Gastrocnemius medialis (tissue), 4 donors: Measurements from ENCODE around the gene TMEM108. TPM values are rescaled to one million over a fixed set of nuclear protein-coding genes. Genes with fewer than 3 reads are reported as not detected.

Experiments
- ATAC-seq, 2 donors: fragments of 150-250 bp; one replicate each; pipeline ENCODE4 v1.9.1; 2016
- DNase-seq, 2 donors: peaks; one replicate each; pipeline ENCODE4 v3.0.0-alpha.2; 2019
- H3K27ac ChIP-seq, 4 donors: fragments of 200-600 bp; sonication (generic); 1 replicate in 1 of 4; 2 replicates in 3 of 4; pipeline ENCODE4 v1.5.1; 2016 to 2018; ENCODE audit warnings: mild to moderate bottlenecking in 2 of 4, moderate library complexity in 1 of 4
- H3K27me3 ChIP-seq, 3 donors: fragments of 200-600 bp; sonication (generic) in 2 of 3; 1 replicate in 1 of 3; 2 replicates in 2 of 3; pipeline versions ENCODE4 v1.5.1 to v1.6.0; 2016 to 2019; ENCODE audit warnings: mild to moderate bottlenecking in 1 of 3, moderate library complexity in 1 of 3
- H3K36me3 ChIP-seq, 2 donors: fragments of 200-600 bp; sonication (generic) in 1 of 2; one replicate each; pipeline ENCODE4 v1.5.1; 2017 to 2018
- H3K4me1 ChIP-seq, 2 donors: fragments of 200-600 bp; sonication (generic) in 1 of 2; one replicate each; pipeline ENCODE4 v1.5.1; 2016 to 2017; ENCODE audit warnings: mild to moderate bottlenecking in 2 of 2
- H3K4me3 ChIP-seq, 4 donors: fragments of 200-600 bp; sonication (generic) in 3 of 4; 1 replicate in 1 of 4; 2 replicates in 3 of 4; pipeline ENCODE4 v1.5.1; 2016 to 2019; ENCODE audit warnings: mild to moderate bottlenecking in 2 of 4
- H3K9me3 ChIP-seq, 3 donors: fragments of 200-600 bp; sonication (generic) in 2 of 3; 1 replicate in 1 of 3; 2 replicates in 2 of 3; pipeline ENCODE4 v1.5.1; 2016 to 2019
- POLR2A ChIP-seq, 2 donors: fragments of 450-650 bp; IDR thresholded peaks; one replicate each; pipeline ENCODE4 v1.6.1; 2017; ENCODE audit warnings: antibody characterized with exemption in 2 of 2, mild to moderate bottlenecking in 2 of 2, moderate library complexity in 2 of 2
- in situ Hi-C, 4 donors: fragments of 200-750 bp; cut with MboI; loops; one replicate each; pipeline versions ENCODE4 v1.15.0 to v1.8.0; 2017; ENCODE audit warnings: low sequenced_read_pairs in 4 of 4
- intact Hi-C: fragments of 100-400 bp; cut with DNase I; formaldehyde crosslinking; loops from one replicate; pipeline ENCODE4 v1.15.1; 2023; ENCODE audit warnings: low total_unique reads
- total RNA-seq, 4 donors: library from RNA; depleted of rRNA; stranded (reverse); fragments of >200 nt; gene quantifications; one replicate each; pipeline versions ENCODE4 v1.1.0 to v1.2.3, GENCODE V29; 2016
- TF ChIP-seq, protein P1 (sequence below), 5 experiments: fragments of 450-650 bp in 3 of 5; fragments of 200-600 bp in 2 of 5; sonication (generic) in 2 of 5; IDR thresholded peaks in 4 of 5; conservative IDR thresholded peaks in 1 of 5; 1 replicate in 4 of 5; 2 replicates in 1 of 5; pipeline ENCODE4 v1.5.1; 2016 to 2019; ENCODE audit warnings: antibody characterized with exemption in 5 of 5, mild to moderate bottlenecking in 3 of 5, moderate library complexity in 3 of 5

The TMEM108 gene
- total RNA-seq, 4 donors from 2014 or later: 1.1 to 3.7 (median 2.4) TPM

GRCh38 chr3:133047980-133048379 lies 9.8 kb downstream of the TMEM108 start:
- in situ Hi-C loops (loop anchor here (10.0 to 25.0 kb wide), 3 partner anchors 311 to 339 kb away; no protein-coding TSS in a partner anchor), intact Hi-C loops (no loop called here)
- peaks cover 4 to 5% of the 10 kb centered on the region in 2 donors for H3K4me1 ChIP-seq
- ATAC-seq (no peak), DNase-seq (no peak)
- TF ChIP-seq, protein P1, sequence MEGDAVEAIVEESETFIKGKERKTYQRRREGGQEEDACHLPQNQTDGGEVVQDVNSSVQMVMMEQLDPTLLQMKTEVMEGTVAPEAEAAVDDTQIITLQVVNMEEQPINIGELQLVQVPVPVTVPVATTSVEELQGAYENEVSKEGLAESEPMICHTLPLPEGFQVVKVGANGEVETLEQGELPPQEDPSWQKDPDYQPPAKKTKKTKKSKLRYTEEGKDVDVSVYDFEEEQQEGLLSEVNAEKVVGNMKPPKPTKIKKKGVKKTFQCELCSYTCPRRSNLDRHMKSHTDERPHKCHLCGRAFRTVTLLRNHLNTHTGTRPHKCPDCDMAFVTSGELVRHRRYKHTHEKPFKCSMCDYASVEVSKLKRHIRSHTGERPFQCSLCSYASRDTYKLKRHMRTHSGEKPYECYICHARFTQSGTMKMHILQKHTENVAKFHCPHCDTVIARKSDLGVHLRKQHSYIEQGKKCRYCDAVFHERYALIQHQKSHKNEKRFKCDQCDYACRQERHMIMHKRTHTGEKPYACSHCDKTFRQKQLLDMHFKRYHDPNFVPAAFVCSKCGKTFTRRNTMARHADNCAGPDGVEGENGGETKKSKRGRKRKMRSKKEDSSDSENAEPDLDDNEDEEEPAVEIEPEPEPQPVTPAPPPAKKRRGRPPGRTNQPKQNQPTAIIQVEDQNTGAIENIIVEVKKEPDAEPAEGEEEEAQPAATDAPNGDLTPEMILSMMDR (IDR thresholded peaks at IDR 0.05 in 4 of 5, conservative IDR thresholded peaks at IDR 0.05 in 1 of 5): no peak
- no peak for TF ChIP-seq POLR2A (IDR thresholded peaks at IDR 0.05)
- H3K36me3 ChIP-seq: no peaks in the 10 kb centered on the region
- H3K27ac ChIP-seq: no peak overlapping the region
- no peaks in the 10 kb centered on the region for H3K27me3 ChIP-seq
- no peak overlapping the region for H3K4me3 ChIP-seq
- H3K9me3 ChIP-seq: no peaks in the 10 kb centered on the region

DNA sequence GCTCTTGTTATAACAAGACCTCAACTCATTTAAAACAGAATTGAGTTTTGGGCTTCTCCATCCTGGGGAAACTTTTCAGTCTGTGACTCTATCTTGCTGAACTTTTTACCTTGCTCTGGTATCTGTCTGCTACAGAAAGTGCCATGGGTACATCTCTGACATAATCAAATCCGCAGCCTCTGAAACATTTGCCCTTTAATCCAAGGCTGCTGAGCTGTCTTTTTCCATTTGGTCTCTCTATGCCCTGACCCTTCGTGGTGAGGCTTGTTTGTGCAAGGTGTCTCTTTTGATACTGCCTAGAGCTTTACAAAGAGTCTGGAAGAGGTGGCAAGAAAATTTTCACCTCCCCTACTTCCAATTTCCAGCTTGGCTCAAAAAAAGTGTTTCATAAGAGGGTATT lies 11.3 kb downstream of the TMEM108 start:
- intact Hi-C loops: no loop called here
- no peaks in the 10 kb centered on the region for H3K36me3 ChIP-seq
- no peak overlapping the region for H3K27ac ChIP-seq
- no peaks in the 10 kb centered on the region for H3K9me3 ChIP-seq
- peaks cover 12 to 13% of the 10 kb centered on the region in 2 donors for H3K4me1 ChIP-seq
- in situ Hi-C loops: loop anchor here (10.0 to 25.0 kb wide), 3 partner anchors 312 to 338 kb away; no protein-coding TSS in a partner anchor
- H3K4me3 ChIP-seq: no peak overlapping the region
- DNase-seq (no peak), ATAC-seq (no peak)
- TF ChIP-seq POLR2A (IDR thresholded peaks at IDR 0.05): no peak
- TF ChIP-seq, protein P1 (IDR thresholded peaks at IDR 0.05 in 4 of 5, conservative IDR thresholded peaks at IDR 0.05 in 1 of 5): no peak
- H3K27me3 ChIP-seq: no peaks in the 10 kb centered on the region

- no peaks in the 10 kb centered on the region for H3K36me3 ChIP-seq
- H3K27ac ChIP-seq: no peak overlapping the region
- peaks cover 19 to 21% of the 10 kb centered on the region in 2 donors for H3K4me1 ChIP-seq
- in situ Hi-C loops: no loop called here
- ATAC-seq: no peak
- H3K27me3 ChIP-seq: no peaks in the 10 kb centered on the region
- H3K9me3 ChIP-seq: no peaks in the 10 kb centered on the region
- no peak for TF ChIP-seq POLR2A (IDR thresholded peaks at IDR 0.05)
- TF ChIP-seq, protein P1 (IDR thresholded peaks at IDR 0.05 in 4 of 5, conservative IDR thresholded peaks at IDR 0.05 in 1 of 5): no peak
- intact Hi-C loops: no loop called here
- H3K4me3 ChIP-seq: no peak overlapping the region
- no peak for DNase-seq
These were observed 12.7 kb downstream of the TMEM108 start for GRCh38 chr3:133050891-133051290.

DNA sequence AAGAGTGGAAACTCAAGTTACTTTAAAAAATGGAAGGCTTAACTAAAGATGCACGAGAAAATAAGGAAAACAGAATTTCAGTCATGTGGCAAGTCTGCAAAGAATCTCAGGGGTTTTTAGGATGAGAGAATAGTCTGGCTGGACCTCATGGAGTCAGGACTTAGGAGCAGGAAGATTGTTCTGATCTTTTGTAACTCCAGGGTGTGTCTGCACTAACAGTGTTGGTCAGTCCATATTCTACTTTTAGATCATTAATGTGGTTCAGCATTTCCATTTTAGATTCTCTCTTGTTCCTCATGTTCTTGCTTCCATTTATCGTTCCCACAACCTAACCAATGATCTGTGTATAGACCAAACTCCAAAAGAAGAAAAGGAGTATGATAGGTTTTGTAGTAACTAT lies 15.3 kb downstream of the TMEM108 start:
- H3K27me3 ChIP-seq: no peaks in the 10 kb centered on the region
- no peak for TF ChIP-seq POLR2A (IDR thresholded peaks at IDR 0.05)
- TF ChIP-seq, protein P1 (IDR thresholded peaks at IDR 0.05 in 4 of 5, conservative IDR thresholded peaks at IDR 0.05 in 1 of 5): no peak
- no peak overlapping the region for H3K4me3 ChIP-seq
- no peak for DNase-seq
- H3K27ac ChIP-seq: no peak overlapping the region
- H3K9me3 ChIP-seq: no peaks in the 10 kb centered on the region
- peaks cover 19 to 21% of the 10 kb centered on the region in 2 donors for H3K4me1 ChIP-seq
- in situ Hi-C loops (no loop called here), intact Hi-C loops (no loop called here)
- H3K36me3 ChIP-seq: no peaks in the 10 kb centered on the region
- no peak for ATAC-seq

GRCh38 chr3:133054586-133054985 lies 16.4 kb downstream of the TMEM108 start:
- H3K4me1 ChIP-seq: peaks cover 16 to 17% of the 10 kb centered on the region in 2 donors
- in situ Hi-C loops: no loop called here
- no peak for ATAC-seq

More at GRCh38 chr3:133054586-133054985, 16.4 kb downstream of the TMEM108 start:
- Histone ChIP-seq H3K27ac (no peak overlapping the region), H3K36me3 (no peaks in the 10 kb centered on the region), H3K4me3 (no peak overlapping the region), H3K27me3 (no peaks in the 10 kb centered on the region), H3K9me3 (no peaks in the 10 kb centered on the region)
- intact Hi-C loops: no loop called here
- no peak for DNase-seq
- TF ChIP-seq, protein P1 (IDR thresholded peaks at IDR 0.05 in 4 of 5, conservative IDR thresholded peaks at IDR 0.05 in 1 of 5): no peak
- TF ChIP-seq POLR2A (IDR thresholded peaks at IDR 0.05): no peak
